Stimulated activated memory B cell treated with anti-CD40 and anti-IgM and Interleukin-4, amounts not matched to agents 10 μg/mL and 1 μg/mL and 100 μg/mL, for 72 hours (primary cell): Measurements from ENCODE around the gene MAMLD1.

Source experiments
- ATAC-seq: fragments of 150-1000 bp; cut with Tn5 transposase; 2 replicates; pipeline ENCODE4 v1.10.0; 2021
- H3K27ac Mint-ChIP-seq: one replicate; pipeline ENCODE4 v1.8.0; 2022; ENCODE audit warnings: mild to moderate bottlenecking, mixed read lengths
- H3K27me3 Mint-ChIP-seq: one replicate; pipeline ENCODE4 v1.8.0; 2022; ENCODE audit warnings: mixed read lengths
- H3K36me3 Mint-ChIP-seq: one replicate; pipeline ENCODE4 v1.8.0; 2022; ENCODE audit warnings: mixed read lengths
- H3K4me1 Mint-ChIP-seq: one replicate; pipeline ENCODE4 v1.8.0; 2022; ENCODE audit warnings: mixed read lengths
- H3K4me3 Mint-ChIP-seq: one replicate; pipeline ENCODE4 v1.8.0; 2022; ENCODE audit warnings: mild to moderate bottlenecking, moderate library complexity, mixed read lengths
- H3K9me3 Mint-ChIP-seq: one replicate; pipeline ENCODE4 v1.8.0; 2022; ENCODE audit warnings: mixed read lengths

The MAMLD1 gene

DNA sequence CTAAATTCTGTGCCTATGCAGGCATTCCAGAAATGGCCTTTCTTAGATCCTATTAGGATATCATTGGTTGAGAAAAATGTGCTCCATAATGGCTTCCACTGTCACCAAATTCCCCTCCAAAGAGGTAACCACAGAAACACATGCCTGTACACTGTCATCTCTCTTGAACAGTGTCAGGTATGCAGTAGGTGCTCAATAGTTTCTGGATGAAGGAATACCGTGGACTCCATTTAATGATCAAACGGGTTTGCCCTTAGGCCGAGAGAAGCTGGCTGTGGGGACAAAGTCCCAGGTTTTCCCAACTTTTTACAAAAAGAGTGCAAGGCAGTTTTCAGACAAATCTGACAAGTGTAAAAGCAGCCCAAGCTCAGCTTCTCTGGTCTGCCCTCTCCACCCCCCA, 188.8 kb downstream of the MAMLD1 start:
- Mint-ChIP-seq H3K4me1 (peaks cover 7% of the 10 kb centered on the region), H3K36me3 (no peaks in the 10 kb centered on the region), H3K4me3 (no peak overlapping the region), H3K27me3 (no peaks in the 10 kb centered on the region), H3K27ac (no peak overlapping the region), H3K9me3 (no peaks in the 10 kb centered on the region)
- no peak for ATAC-seq

DNA sequence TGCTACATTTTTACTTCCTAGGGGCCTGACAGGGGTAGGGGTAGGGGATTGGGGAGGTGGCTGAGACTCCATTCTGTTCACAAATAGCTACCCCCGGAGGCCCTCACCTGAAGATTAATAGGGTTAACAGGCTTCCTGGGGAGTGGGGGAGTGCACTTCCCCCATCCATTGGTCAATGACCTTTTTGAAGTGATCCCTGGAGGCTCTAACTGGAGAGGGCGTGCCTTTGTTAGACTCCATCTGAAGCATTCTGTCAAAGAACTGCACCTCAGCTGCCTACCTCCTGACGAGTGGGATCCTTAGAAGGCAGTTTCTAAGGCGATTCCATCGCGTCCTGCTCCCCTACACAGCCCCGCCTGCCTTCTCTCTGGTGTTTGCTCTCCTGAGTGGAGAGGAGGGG, 195.3 kb downstream of the MAMLD1 start:
- H3K27ac Mint-ChIP-seq: no peak overlapping the region
- no peak for ATAC-seq
- no peaks in the 10 kb centered on the region for H3K4me1 Mint-ChIP-seq
- no peaks in the 10 kb centered on the region for H3K27me3 Mint-ChIP-seq
- H3K4me3 Mint-ChIP-seq: no peak overlapping the region
- H3K36me3 Mint-ChIP-seq: no peaks in the 10 kb centered on the region
- H3K9me3 Mint-ChIP-seq: no peaks in the 10 kb centered on the region
